Thyroid gland (tissue), 4 donors: ENCODE measurements around the gene METTL25B.

Experiments used
- POLR2A ChIP-seq, 2 donors: fragments of 450-650 bp; IDR thresholded peaks; one replicate each; pipeline ENCODE4 v1.6.1; 2017; ENCODE audit warnings: antibody characterized with exemption in 2 of 2, mild to moderate bottlenecking in 2 of 2, moderate library complexity in 1 of 2
- TF ChIP-seq, protein P1 (sequence below), 6 experiments: fragments of 200-600 bp in 3 of 6; fragments of 450-650 bp in 3 of 6; sonication (generic) in 3 of 6; IDR thresholded peaks; one replicate each; pipeline ENCODE4 v1.5.1; 2016 to 2019; ENCODE audit warnings: antibody characterized with exemption in 6 of 6, mild to moderate bottlenecking in 2 of 6, inconsistent platforms in 1 of 6, moderate library complexity in 1 of 6

DNA sequence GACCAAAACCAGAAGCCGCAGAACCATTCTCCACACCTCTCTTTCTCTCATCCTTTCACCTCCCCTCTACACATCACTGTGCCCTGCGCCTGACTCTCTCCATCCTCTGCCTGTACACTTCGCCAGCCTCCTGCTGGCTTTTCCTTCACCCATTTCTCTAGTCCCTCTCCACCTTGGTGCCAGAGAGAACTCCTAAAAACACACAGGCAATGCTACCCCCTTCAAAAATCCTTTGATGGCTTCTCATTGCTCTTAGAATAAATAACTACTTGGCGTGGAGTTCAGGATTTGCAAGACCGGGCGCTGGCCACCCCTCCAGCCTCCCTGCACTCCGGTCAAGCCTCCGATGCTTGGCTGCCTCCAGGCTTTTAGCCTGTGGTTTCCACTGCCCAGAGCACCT lies 31.5 kb upstream of the METTL25B start:
- TF ChIP-seq, protein P1, sequence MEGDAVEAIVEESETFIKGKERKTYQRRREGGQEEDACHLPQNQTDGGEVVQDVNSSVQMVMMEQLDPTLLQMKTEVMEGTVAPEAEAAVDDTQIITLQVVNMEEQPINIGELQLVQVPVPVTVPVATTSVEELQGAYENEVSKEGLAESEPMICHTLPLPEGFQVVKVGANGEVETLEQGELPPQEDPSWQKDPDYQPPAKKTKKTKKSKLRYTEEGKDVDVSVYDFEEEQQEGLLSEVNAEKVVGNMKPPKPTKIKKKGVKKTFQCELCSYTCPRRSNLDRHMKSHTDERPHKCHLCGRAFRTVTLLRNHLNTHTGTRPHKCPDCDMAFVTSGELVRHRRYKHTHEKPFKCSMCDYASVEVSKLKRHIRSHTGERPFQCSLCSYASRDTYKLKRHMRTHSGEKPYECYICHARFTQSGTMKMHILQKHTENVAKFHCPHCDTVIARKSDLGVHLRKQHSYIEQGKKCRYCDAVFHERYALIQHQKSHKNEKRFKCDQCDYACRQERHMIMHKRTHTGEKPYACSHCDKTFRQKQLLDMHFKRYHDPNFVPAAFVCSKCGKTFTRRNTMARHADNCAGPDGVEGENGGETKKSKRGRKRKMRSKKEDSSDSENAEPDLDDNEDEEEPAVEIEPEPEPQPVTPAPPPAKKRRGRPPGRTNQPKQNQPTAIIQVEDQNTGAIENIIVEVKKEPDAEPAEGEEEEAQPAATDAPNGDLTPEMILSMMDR (IDR thresholded peaks at IDR 0.05): no peak
- TF ChIP-seq POLR2A (IDR thresholded peaks at IDR 0.05): no peak
